ENCODE results near the gene TMEM121.

TMEM121 gene

GRCh38 chr14:105498430-105499255 is 27.7 kb upstream of the TMEM121 start:
- no peak for DNase-seq (ENCODE audit: low read depth)

GRCh38 chr14:105499256-105500035 is 26.9 kb upstream of the TMEM121 start:
- no peak for DNase-seq (ENCODE audit: low read depth)

GRCh38 chr14:105500036-105500725 is 26.2 kb upstream of the TMEM121 start:
- no peak for DNase-seq (ENCODE audit: low read depth)

GRCh38 chr14:105500726-105501101 is 25.7 kb upstream of the TMEM121 start:
- no peak for DNase-seq (ENCODE audit: low read depth)

- no peak for DNase-seq (ENCODE audit: low read depth)
These were observed 24.7 kb upstream of the TMEM121 start for GRCh38 chr14:105501504-105502291.

GRCh38 chr14:105502446-105503295 is 23.7 kb upstream of the TMEM121 start:
- no peak for DNase-seq (ENCODE audit: low read depth)

- DNase-seq (ENCODE audit: low read depth): no peak
These were observed 23.1 kb upstream of the TMEM121 start for GRCh38 chr14:105503296-105503640.

- no peak for DNase-seq (ENCODE audit: low read depth)
These were observed 22.3 kb upstream of the TMEM121 start for GRCh38 chr14:105503935-105504692.

GRCh38 chr14:105505101-105505500 is 21.3 kb upstream of the TMEM121 start:
- no peak for DNase-seq (ENCODE audit: low read depth)

- no peak for DNase-seq (ENCODE audit: low read depth)
These were observed 19.1 kb upstream of the TMEM121 start for GRCh38 chr14:105507247-105507646.

GRCh38 chr14:105508069-105508468 is 18.3 kb upstream of the TMEM121 start:
- no peak for DNase-seq (ENCODE audit: low read depth)

GRCh38 chr14:105508601-105509000 is 17.8 kb upstream of the TMEM121 start:
- DNase-seq (ENCODE audit: low read depth): no peak

GRCh38 chr14:105517096-105517495 is 9.3 kb upstream of the TMEM121 start:
- DNase-seq (ENCODE audit: low read depth): no peak

GRCh38 chr14:105519946-105520698 is 6.3 kb upstream of the TMEM121 start:
- DNase-seq (ENCODE audit: low read depth): no peak

GRCh38 chr14:105525326-105525725 is 1.1 kb upstream of the TMEM121 start:
- no peak for DNase-seq (ENCODE audit: low read depth)

GRCh38 chr14:105526776-105527380 is 495 bp downstream of the TMEM121 start:
- no peak for DNase-seq (ENCODE audit: low read depth)

- DNase-seq (ENCODE audit: low read depth): no peak
These were observed 1.0 kb downstream of the TMEM121 start for GRCh38 chr14:105527381-105527825.

- peak; percentile 68 for DNase-seq (ENCODE audit: low read depth)
These were observed 1.6 kb downstream of the TMEM121 start for GRCh38 chr14:105527826-105528585.

Measured in stimulated activated CD8-positive, alpha-beta memory T cell treated with anti-CD3 and anti-CD28 coated beads, Interleukin-4, amount 100 ng/mL, for 24 hours (primary cell).